SIG-M5 treated with dmso at 0.1 percent for 504 hours (cell line): ENCODE measurements around the gene SCML1.
A peak's percentile ranks its signal among the peaks of the same experiment; 100 is the strongest.
"Not testable (repeated sequence)": the region's sequence is repeated elsewhere in the genome, so short reads cannot be mapped to it uniquely, and the experiment has no call there.

Experiments used
- DNase-seq: peaks from one replicate; lab custom pipeline; 2025; ENCODE audit not compliant: unreplicated experiment; lab: John Stamatoyannopoulos, UW

Gene SCML1

GRCh38 chrX:17738737-17739535 lies 1.6 kb downstream of the SCML1 start:
- DNase-seq = no peak

GRCh38 chrX:17740137-17741122 lies 3.1 kb downstream of the SCML1 start:
- DNase-seq = no peak

- DNase-seq = no peak
Observed at GRCh38 chrX:17741123-17741511, 3.8 kb downstream of the SCML1 start.

- DNase-seq = no peak
Observed at GRCh38 chrX:17743913-17744312, 6.6 kb downstream of the SCML1 start.

GRCh38 chrX:17744896-17745523 lies 7.7 kb downstream of the SCML1 start:
- no peak for DNase-seq

GRCh38 chrX:17747692-17748091 lies 10.4 kb downstream of the SCML1 start:
- DNase-seq = no peak

- DNase-seq = no peak
Observed at GRCh38 chrX:17748684-17749083, 11.4 kb downstream of the SCML1 start.

- no peak for DNase-seq
Observed at GRCh38 chrX:17750436-17750835, 13.1 kb downstream of the SCML1 start.

- DNase-seq = no peak
Observed at GRCh38 chrX:17758382-17758781, 21.1 kb downstream of the SCML1 start.

GRCh38 chrX:17759990-17760389 lies 22.7 kb downstream of the SCML1 start:
- no peak for DNase-seq

GRCh38 chrX:17767734-17768133 lies 30.4 kb downstream of the SCML1 start:
- no peak for DNase-seq

- DNase-seq = no peak
Observed at GRCh38 chrX:17768997-17769396, 31.7 kb downstream of the SCML1 start.

- DNase-seq = no peak
Observed at GRCh38 chrX:17769701-17770269, 32.5 kb downstream of the SCML1 start.

- DNase-seq = no peak
Observed at GRCh38 chrX:17773221-17773876, 36.1 kb downstream of the SCML1 start.

- no peak for DNase-seq
Observed at GRCh38 chrX:17774053-17774452, 36.8 kb downstream of the SCML1 start.

- DNase-seq = no peak
Observed at GRCh38 chrX:17778997-17779396, 41.7 kb downstream of the SCML1 start.

GRCh38 chrX:17779434-17779833 lies 42.1 kb downstream of the SCML1 start:
- no peak for DNase-seq

GRCh38 chrX:17786554-17787347 lies 49.5 kb downstream of the SCML1 start:
- not testable (repeated sequence) for DNase-seq

- DNase-seq = no peak
Observed at GRCh38 chrX:17787557-17787956, 50.3 kb downstream of the SCML1 start.

GRCh38 chrX:17788439-17788838 lies 51.1 kb downstream of the SCML1 start:
- DNase-seq = peak; percentile 9
